GM18520 (cell line): ENCODE measurements around the gene KIRREL3.

Source experiments
- ATAC-seq: cut with Tn5 transposase; IDR thresholded peaks from one replicate; pipeline ENCODE4 v1.9.1; 2021; ENCODE audit not compliant: unreplicated experiment

The KIRREL3 gene

DNA sequence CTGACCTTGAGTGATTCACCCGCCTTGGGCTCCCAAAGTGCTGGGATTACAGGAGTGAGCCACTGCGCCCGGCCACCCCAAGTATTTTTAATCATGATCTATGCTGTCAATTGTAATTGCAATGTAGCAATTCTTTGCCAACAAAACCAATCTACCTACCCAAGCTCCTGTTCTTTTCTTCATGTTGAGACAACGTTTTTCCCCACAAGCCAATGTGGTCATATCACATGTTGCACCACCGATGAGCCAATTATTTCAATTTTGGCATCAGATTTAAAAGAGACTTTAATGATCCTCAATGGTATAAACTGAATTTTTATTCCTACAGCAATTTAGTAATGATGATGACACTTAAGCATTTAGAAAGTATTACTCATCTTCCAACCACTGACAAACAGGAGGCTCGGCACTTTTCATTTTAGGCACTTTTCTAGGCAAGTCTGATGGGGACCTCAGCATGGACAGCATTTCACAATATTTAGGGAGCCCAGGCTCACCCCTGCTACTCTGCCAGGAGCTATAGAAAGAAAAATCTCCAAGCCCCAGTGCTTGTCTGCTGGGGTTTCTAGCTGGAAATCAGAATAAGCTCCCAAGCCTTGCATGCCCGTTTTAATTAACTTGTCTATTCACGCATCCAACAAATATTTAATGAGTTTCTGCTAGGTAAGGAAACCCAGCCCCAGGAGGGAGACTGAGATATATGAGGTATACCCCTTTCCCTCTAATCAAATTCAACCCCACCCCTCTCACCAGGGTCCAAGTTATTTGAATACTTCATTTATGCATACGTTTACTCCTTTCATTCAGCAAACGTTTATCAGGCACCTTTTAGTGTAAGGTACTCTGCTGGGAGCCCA is 353.6 kb downstream of the KIRREL3 start:
- ATAC-seq, result no peak

DNA sequence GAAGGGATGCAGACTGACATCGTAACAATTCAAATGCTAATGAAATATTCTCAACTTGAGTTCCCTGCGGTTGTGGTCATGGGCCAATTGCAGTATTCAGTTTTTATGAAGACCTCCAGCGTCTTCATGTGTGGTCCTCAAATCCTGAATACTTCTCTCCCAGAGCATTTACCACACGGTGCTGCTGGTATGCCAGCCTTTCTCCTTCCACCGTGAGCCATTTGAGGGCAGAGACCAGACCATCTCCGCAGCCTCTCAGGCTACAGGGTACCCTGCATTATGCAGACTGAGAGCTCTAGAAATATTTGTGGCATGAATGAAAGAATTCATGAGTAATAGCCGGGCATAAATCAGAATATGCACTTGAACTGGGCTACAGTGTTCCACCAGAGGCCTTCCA is 355.4 kb downstream of the KIRREL3 start:
- ATAC-seq, result no peak

DNA sequence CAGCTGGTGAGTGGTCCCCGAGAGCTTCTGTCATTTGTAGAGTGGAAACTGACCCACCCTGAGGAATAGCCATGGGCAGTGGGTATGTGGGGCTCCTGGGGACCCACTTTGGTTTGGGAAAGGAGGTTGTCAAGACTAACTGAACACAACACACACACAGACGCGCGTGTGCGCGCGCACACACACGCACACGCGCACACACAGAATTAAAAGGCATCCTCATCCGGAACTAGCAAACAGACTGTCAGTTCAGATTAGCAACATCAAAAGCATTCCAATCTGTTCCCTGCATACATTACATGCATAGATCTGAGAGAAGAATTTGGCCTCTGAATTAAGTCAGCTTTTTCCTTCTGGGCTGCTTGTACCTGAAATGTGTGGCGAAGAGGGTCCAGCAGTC is 360.4 kb downstream of the KIRREL3 start:
- ATAC-seq, result no peak

DNA sequence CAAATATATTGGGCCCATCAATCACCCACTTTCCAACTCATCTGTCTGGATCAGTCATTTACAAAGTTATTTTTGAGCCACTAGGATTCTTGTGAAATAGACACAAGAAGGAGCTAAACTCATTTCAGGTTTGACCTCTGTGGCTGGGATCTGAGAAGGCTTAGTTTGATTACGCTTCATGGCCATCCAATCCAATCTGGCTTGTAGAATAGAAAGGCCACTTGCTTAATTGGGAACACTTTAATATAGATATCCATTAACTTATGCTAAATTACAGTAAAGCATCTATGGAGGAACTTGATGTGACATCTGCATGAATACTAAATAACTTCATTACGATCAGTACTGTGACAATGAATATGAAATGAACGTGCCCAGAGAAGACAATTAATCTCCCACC is 360.9 kb downstream of the KIRREL3 start:
- no peak for ATAC-seq

DNA sequence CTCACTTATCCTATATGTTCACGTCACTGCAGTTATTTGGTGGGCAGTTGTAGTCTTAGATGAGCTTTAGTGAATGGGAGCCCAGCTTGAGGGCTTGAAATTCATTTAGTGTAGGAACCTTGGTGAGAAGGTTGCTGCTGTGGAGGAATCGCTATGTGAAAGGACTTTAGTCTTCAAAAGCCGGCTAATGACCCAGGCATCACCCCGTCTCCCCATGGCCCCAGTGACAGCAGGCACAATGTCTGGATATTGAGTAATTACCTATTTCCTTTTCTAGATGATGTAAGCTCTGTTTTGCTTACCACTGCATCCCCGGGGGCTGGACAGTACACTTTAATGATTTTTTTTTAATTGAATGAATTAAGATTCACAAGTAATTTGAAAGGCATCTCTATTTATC is 361.9 kb downstream of the KIRREL3 start:
- no peak for ATAC-seq

DNA sequence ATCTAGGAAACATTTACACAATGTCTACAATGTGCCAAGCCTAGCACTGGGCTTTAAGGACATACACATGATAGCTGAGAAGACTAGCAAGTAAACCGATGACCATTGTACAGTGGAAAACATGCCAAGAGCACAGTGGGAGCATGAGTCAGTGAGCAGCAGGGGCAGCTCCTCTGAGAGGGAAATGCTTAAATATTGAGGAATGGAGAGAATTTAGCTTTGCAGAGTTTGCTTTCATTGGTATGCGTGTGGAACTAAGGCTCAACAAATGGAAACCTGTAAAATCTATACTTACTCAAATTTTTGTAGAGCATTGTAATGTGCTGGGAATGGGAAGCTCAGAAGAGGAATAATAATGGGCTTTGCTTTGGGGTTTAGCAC is 362.8 kb downstream of the KIRREL3 start:
- ATAC-seq, result no peak

DNA sequence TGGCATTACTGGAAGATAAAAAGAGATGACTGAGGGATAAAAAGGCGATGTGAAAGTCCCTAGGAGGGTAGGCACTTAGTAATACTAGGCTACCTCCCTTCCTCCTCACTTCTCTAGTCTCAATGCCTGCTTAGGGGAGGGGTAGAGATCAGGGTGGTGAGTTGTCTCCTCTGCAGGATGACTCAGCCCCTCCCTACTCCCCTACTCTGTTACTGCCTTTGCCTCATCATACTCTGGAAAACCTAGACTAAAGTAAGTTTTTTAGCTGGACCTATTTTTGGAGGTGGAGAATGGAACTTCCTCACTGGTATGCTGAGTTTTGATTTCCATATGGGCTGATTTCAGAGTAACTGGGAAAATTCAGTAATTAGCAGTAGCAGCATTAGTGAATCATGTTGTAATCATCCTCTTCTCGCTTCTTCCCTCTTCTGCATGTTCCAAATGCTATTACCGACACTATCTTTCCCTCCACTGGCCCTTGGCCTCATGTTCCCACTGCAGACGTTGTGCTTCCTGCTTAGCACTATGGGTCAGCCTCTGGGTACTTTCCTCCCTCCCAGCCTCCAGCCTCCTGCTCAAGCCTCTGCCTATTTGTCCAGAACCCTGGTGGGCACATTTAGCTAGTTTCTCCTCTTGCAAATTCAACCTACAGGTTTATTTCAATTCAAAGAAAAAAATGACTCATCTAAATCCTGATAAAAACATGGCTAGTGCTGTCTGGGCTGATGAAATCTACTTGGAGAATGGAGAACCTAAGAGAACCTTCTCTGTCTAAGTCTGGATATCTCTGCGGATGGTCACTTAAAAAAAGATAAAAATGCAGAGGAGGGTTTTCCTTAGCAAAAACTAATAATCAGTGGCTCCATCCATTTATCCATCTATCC is 363.4 kb downstream of the KIRREL3 start:
- ATAC-seq, result no peak

DNA sequence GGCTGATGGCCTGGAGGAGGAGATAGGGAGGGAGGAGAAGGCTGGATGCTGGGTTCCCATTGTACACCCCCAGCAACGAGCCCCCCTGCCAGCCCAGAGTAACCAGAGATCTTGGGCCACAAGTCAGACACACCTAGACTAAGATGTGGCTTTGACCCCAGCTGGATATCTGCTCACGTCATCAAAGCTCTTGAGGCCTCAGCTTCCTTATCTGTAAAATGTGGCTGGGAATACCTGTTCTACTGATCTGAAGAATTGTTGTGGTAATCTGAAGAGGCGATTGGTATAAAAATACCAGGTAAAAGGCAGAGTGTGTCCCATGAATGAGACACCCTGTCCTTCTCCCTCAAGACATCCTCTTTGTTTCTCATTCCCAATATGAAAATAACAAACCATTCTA is 365.1 kb downstream of the KIRREL3 start:
- no peak for ATAC-seq

DNA sequence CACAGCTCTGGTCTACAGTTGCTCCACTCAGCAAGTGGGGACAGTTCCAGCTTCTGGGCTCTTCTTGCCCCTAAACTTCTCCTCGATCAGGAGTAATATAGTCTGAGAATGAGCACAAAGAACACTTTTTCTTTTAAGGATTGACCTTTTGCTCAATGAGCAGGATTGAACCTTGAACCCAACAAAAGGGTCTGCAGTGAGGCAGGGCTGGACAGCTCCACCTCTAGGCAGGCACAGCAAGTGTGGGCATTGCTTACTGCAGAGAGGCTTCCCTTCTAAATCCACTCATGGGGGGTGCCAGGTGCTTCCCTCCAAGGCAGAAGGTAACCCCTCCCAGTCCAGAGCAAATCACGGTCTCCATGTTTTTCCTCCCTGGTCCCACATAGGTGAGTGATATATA is 365.6 kb downstream of the KIRREL3 start:
- no peak for ATAC-seq

DNA sequence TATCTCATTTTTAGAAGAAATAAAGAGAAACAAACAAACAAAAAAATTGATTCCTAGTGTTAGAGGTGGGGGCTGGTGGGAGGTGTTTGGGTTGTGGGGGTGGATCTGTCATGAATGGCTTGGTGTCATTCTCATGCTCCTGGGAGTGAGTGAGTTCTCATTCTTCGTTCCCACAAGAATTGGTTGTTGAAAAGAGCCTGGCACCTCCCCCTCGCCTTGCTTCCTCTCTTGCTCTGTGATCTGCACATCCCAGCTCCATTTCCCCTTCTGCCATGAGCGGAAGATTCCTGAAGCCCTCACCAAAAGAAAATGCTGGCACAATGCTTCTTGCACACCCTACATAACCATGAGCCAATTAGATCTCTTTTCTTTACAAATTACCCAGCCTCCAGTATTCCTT is 367.2 kb downstream of the KIRREL3 start:
- ATAC-seq, result no peak

DNA sequence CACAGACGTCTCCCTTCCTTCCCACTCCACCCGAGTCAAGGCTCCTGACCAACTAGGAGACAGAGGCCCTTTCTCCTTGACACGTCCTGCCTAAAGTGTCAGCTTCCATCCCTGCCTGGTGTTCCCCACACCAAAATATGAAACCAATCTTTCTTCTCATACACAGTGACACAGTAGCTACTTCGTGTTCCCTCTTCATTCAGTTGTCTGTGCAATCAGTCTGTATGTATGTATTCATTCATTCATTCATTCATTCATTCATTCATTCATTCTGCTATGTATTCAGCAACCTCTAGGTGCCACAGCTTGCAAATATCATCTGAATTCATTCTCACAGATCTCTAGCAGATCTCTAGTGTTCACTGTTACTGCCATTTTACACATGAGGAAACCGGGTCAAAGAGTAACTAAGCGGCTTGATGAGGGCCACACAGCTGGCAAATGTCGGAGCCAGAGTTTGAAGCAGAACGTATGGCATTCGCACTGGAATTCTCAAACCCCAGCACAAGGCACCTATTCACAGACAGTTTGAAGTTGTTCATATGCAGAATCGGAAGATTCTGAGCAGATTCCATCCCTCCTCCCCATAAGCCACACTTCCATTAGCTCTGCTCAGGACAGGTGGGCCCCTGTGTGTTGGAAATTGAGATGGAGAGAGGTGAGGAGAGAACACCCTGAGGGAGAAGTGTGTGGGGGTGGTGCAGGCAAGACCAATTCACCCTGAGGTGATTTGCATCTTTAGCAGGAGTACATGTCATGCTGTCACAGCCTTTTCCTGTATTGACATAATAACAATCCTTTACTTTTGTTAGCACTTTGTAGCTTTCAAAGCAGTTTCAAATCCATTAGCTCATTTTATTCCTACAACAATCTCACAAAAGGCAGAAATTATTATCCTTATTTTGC is 369.4 kb downstream of the KIRREL3 start:
- no peak for ATAC-seq

DNA sequence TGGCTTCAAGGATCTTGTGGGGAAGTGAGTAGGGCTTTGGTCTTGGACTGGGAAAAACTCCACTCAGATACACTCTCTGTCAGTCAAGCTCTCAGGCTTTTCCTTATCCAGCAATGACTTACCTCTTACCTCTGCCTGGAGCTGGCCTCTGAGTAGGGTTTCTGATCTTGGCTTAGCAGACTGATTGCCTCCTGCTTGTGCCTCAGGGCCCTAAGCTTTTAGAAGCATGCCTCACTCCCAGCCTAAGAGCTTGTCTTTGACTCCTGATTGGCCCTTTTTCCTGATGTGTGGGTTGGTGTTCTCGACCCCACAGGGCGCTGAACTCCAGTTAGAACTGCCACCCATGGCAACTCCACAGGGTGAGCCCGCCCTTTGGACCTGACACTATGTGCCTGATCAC is 370.1 kb downstream of the KIRREL3 start:
- ATAC-seq, result no peak

DNA sequence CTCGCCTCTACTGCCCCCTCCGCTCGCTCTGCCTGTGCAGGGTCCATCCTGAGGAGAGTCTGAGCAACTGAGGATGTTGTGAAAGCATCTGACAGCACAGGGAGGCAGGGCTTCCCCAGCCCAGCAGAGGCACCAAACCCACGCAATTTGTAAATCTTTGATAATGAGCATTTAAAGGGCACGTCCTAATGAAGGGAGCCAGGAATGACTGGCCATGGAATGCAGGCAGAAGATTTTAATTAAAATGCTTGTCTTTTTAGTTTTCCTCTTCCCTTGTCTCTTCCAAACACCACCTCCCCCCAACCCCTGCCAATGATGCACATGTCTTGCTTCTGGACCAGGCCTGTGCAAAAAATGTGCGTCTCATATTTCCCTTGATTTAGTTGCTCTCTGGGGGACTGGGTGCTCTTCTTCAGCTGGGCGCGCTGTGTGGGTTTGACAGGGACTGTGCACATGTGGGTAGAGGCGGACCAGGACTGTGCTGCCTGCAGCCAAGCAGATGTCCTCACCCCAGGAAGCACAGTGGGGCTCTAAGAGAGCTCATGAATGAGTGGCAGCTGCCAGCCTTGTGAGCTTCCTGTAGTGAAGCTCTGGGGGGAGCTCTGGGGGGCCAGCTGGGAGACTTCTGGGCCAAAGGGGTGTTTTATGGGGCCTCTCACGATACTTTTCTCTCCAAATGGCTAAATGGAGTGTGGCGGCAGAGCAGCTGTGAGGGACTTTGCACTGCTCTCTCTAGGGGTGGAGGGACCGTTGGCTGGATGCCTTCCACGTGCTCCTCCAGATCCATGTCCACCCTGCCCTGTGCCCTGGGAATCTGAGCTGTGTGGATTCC is 371.6 kb downstream of the KIRREL3 start:
- ATAC-seq, result no peak

DNA sequence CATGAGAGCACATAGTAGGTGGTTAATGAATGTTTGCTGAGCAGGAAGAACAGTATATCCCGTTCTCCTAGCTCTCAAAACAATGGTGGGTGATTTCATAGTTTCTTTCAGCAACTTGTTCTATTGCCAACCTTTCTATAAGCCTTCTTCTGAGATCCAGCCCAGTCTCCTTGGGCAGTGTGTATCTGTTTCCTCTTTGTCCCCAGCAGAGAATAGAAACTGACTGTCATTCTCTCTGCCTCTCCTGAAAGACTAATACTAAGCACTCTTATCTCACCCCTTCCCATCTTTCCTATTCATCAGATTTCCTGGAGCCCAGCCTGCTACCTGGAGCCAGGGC is 372.1 kb downstream of the KIRREL3 start:
- ATAC-seq, result no peak

DNA sequence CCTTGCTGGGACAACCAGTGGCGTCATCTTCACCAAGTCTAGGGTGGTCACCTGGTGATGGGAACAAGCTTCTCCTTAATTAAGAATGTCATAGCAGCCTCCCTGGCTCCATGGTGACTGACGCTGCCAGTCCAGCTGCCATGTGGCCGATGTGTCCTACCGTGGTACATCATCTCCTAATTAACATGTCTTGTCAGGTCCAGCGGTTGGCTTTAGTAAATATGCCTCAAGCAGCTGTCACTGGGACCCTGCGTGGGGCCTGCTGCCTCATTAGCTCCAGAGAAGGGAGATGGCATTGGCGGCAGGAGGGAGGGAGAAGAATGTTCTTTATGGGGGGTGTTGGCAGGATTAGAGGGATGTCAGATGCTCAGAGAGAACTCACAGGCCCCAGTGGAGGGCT is 373.1 kb downstream of the KIRREL3 start:
- ATAC-seq, result no peak

DNA sequence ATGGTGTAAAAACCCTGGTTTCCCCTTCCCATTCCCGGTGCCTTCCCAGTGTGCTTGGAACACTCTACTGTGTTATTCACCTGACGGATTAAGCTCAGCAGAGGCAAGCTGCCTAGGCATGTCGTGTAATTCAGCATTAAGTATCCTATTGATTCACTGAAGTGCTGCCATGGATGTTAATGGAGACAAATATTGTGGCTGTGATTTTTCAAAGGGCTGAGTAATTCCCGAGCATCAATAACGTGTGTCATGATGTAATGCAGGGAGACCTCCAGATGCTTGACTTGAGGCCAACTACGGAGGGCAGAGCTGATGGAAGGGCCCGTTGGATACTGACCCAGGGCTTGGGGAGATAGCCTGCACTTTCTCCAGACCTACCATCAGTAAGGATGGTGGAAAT is 376.1 kb downstream of the KIRREL3 start:
- ATAC-seq, result no peak

DNA sequence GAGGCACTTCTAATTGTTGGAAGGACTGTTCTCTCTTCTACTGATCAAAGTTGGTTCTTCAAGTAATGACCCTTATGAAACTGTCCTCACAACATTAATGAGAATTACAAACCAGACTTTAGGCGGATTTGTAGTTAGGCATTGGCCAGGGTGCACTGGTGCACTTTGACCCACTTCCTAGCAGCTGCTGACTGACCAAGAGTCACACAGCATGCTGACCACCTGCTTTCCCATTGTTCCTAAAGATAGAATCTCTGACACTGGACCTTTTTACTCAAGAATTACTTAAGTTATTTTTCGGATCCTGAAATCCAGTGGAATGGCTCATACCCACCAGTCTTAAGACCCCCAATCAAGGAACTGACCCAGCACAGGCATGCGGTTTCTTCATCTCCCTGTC is 381.1 kb downstream of the KIRREL3 start:
- ATAC-seq, result no peak

DNA sequence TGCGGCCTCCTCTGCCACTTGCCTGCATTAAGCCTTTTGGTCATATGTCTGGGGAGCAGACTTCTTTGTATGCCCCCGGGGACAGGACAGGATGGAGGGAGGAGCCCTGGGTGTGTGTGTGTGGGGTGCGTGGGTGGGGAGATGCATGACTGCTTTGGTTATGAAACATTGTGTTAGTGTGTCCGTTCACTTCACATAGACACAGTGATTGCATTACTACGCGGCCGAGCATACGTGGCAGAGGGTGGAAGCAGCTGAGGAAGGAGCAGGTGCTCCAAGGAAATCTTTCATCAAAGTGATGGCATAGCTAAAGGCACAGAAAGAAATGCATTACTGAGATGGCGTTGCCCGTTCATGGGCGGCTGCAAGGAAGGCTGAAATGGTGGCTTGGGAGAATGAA is 384.7 kb downstream of the KIRREL3 start:
- ATAC-seq, result no peak

DNA sequence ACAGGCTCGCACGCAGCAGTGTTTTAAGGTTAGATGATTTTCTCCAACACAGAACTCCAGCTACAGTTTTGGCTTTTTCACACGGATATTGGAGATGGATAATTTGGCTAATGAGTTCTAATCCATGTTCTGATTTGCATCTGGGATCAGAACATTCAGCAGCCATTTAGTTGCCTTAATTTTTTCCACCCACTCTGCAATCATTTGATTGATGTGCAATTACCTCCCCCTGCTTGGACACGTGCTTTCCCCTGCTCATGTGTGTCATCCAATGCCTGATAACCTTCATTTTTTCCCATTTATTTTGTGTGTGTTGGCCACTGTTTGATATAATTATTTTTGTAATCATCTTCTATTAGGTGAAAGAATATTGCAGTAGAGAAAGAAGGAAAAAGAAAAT is 387.3 kb downstream of the KIRREL3 start:
- ATAC-seq, result no peak

DNA sequence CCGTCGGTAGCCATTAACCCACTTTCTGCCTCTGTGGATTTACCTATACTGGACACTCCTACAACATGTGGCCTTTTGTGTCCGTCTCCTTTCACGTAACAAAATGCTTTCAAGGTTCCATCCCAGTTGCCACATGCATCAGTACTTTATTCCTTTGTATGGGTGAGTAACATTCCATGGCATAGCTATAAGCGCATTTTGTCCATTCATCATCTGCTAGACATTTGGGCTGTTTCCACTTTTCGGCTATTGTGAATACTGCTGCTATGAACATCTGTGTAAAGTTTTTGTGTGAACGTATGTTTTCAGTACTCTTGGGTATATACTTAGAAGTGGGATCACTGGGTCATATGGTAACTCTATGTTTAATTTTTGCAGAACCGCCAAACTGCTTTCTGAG is 387.9 kb downstream of the KIRREL3 start:
- no peak for ATAC-seq

DNA sequence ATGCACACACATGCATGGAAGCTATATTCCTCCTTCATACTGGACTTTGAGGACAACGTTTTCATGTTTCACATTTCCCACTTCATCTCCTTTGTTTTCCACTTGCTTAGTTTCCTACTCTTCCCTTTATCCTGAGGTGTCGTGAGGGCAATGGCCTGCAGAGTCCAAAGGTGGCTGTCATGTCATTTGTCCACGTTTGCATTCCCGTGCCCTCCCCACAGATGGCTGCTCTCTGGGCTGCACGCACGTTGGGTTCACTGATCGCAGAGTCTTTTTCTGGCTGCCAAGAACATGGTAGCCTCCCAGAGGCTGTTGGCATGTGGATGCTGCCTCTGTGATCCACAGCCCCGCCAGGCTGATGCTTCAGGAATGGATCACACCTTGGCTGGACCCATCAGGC is 389.1 kb downstream of the KIRREL3 start:
- no peak for ATAC-seq
